ENCODE measurements around the gene KIF2A.

The KIF2A gene

GRCh38 chr5:62328772-62329491 lies 22.9 kb downstream of the KIF2A start:
- no peak for DNase-seq (ENCODE audit: low read depth)

DNA sequence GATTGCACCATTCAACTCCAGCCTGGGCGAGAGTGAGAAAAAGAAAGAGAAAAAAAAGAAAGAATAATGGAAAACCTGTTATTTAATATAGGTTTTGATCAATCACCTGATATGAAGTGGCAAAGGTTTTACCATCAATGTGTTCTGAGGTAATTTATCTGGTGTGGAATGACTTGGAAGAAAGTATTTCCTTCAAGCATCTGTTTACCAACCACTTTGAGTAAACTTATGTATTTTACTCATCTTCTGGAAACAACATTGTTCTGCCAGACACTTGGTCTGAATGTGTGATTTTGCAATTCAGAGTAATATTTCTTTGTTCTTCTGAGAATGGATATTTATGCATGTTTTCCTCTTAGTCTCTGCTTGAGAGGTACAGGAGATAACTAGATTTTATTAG lies 24.3 kb downstream of the KIF2A start:
- no peak for DNase-seq (ENCODE audit: low read depth)

DNA sequence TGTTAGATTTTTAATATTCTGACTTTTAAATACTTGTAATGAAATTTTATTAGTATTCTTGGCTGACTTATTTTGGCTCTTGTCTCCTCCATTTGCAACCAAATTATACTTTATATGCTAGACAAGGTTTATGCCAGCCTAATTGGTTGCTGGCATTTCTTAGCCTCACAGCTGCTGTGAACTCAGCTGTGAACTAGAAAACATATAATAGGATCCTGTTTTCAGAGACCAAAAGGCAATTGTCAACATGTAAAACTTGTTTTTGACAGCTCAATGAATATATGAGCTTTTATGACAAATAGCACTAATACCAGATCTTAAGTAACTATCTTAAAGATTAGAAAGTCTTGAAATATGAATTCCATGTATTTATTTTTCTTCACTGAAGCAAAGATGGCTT lies 25.9 kb downstream of the KIF2A start:
- DNase-seq (ENCODE audit: low read depth) = no peak

- DNase-seq (ENCODE audit: low read depth) = no peak
Observed at GRCh38 chr5:62333250-62333794, 27.3 kb downstream of the KIF2A start.

GRCh38 chr5:62334082-62334481 lies 28.1 kb downstream of the KIF2A start:
- no peak for DNase-seq (ENCODE audit: low read depth)

GRCh38 chr5:62340392-62340791 lies 34.4 kb downstream of the KIF2A start:
- DNase-seq (ENCODE audit: low read depth) = no peak

DNA sequence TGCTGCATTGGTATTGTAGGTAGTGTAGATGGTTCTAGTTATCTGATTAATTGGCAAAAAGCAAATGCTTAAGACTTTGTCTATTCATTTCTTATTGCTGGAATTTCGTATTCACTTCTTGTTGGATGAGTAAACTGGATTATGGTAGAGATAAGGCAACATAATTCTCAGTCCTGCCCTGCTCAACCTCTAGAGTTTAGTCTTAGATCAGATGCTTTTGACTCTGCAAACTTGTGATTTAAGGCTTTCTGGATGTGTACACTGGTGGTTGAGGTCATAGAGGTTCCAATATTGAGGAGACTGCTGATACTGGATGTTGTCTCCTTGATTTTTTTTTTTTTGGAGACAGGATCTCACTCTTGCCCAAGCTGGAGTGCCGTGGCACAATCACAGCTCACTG lies 35.0 kb downstream of the KIF2A start:
- DNase-seq (ENCODE audit: low read depth) = no peak

DNA sequence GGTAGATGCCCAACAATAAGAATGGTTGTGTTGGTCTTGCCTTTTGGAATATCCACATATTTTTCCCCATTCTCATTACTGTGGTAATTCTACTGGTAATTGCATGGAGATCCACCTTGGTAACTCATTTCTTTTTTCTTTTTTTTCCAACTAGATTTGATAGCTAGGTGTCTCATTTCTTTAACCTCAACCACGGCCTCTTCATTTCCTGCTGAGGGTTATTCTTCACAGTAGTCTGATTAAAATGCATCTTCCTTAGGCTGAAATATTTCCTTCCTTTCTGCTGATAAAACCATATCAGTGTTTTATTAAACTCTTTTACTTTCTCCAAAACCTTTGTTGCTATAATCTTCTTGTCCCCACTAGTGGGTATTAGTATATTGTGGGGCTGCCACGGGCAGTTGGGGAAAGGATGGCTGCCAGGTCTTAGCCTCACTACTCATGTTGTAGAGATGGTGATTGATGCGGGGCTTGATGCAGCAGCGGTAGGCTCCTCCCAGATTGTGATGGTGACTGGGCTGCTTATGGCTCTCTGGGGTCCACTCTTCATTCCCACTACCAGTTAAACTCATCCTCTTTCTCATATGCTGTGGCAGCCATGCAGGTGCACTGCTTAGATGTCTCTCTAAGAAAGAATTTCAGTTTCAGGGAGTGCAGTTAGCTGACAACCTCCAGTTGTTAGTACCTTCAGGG lies 35.9 kb downstream of the KIF2A start:
- no peak for DNase-seq (ENCODE audit: low read depth)

GRCh38 chr5:62342476-62342837 lies 36.5 kb downstream of the KIF2A start:
- DNase-seq (ENCODE audit: low read depth) = no peak

- no peak for DNase-seq (ENCODE audit: low read depth)
Observed at GRCh38 chr5:62343428-62343827, 37.4 kb downstream of the KIF2A start.

DNA sequence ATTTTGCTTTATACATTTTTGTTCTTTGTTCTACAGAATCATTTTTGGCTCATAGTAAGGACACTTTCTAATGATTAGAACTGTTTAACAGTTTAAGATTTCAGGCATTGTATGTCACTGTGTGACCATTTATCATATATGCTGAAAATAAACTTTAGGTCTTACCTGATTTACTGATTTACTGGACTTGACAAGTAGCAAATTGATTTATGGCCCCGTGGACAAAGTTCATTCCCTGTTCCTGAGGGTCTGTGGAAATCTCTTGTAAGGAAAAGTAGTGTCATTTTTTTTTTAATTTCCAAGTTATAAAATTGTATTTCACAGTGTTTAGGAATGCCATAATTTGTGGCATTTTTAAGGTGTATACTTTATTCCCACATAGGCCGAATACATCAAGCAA lies 40.7 kb downstream of the KIF2A start:
- no peak for DNase-seq (ENCODE audit: low read depth)

DNA sequence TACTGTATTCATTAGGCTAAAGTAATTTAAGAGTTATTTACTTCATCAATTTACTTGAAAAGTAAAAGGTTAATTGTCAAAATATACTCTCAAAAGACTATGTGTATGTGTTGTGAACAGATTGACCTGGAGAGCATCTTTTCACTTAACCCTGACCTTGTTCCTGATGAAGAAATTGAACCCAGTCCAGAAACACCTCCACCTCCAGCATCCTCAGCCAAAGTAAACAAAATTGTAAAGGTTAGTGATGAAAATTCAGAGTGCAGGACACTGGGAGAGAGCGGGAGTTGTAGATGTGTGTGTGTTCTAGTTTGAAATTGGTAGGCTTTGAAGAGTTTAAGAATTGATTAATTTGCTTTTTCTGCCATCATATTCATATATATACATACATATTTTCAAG lies 41.9 kb downstream of the KIF2A start:
- DNase-seq (ENCODE audit: low read depth) = no peak

- DNase-seq (ENCODE audit: low read depth) = no peak
Observed at GRCh38 chr5:62348723-62349481, 42.9 kb downstream of the KIF2A start.

- DNase-seq (ENCODE audit: low read depth) = no peak
Observed at GRCh38 chr5:62354028-62354874, 48.2 kb downstream of the KIF2A start.

- DNase-seq (ENCODE audit: low read depth) = no peak
Observed at GRCh38 chr5:62362701-62363100, 56.7 kb downstream of the KIF2A start.

GRCh38 chr5:62369039-62369438 lies 63.0 kb downstream of the KIF2A start:
- DNase-seq (ENCODE audit: low read depth) = no peak

GRCh38 chr5:62371409-62371808 lies 65.4 kb downstream of the KIF2A start:
- DNase-seq (ENCODE audit: low read depth) = no peak

DNA sequence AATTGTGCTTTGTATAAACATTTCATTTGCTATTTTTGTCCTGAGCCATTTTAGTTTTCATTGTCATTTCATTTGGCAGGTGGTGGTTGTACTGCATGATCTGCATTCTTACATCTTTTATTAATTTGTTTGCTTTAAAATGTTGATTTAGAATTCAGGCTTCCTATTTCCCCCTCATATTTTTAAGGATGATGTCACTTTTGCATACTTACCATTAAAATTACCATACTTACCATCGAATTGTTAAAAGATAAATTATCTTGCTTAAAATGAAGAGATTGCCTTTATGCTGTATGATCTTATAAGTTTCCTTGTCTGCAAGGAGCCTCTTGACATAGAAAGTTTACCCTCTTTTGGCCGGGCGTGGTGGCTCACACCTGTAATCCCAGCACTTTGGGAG lies 66.6 kb downstream of the KIF2A start:
- no peak for DNase-seq (ENCODE audit: low read depth)

DNA sequence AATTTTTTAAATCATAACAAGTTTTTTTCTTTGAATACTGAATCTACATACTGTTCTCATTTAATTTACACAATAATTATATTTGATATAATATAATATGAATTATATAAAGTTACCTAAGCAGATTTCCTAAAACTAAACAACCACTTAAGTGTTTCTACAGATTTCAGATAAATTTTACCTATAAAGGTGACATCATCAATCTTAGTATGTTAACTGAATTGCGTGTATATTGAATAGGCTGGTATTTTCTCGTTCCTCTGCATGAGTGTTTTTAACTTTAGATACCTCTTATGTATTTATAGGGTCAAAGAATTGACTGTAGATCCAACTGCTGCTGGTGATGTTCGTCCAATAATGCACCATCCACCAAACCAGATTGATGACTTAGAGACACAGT lies 67.4 kb downstream of the KIF2A start:
- DNase-seq (ENCODE audit: low read depth) = no peak

GRCh38 chr5:62374090-62374489 lies 68.1 kb downstream of the KIF2A start:
- DNase-seq (ENCODE audit: low read depth) = no peak

DNA sequence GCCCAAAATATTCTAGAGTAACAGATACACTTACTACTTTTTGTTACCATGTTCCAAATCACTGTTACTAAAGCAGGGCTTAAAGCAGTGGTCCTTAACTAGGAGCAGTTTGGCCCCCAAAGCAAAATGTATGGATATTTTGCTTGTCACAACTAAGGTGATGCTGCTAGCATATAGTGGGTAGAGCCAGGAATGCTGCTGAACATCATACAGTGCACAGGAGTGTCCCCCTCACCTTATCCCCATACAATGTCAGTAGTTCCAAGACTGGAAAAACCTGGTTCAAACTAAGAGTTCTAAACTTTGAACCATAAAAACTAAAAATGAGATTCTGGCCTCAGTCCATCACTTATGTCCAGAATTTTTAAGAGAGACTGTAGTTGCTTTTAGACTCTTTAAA lies 69.6 kb downstream of the KIF2A start:
- no peak for DNase-seq (ENCODE audit: low read depth)

GRCh38 chr5:62376064-62376463 lies 70.1 kb downstream of the KIF2A start:
- no peak for DNase-seq (ENCODE audit: low read depth)
